ENCODE measurements around the gene ZBTB22. TPM values are rescaled to one million over a fixed set of nuclear protein-coding genes. Genes with fewer than 3 reads are reported as not detected.
A peak's percentile ranks its signal among the peaks of the same experiment; 100 is the strongest.

The ZBTB22 gene
- total RNA-seq, 1 donor from 2014 or later: 5.7 TPM

DNA sequence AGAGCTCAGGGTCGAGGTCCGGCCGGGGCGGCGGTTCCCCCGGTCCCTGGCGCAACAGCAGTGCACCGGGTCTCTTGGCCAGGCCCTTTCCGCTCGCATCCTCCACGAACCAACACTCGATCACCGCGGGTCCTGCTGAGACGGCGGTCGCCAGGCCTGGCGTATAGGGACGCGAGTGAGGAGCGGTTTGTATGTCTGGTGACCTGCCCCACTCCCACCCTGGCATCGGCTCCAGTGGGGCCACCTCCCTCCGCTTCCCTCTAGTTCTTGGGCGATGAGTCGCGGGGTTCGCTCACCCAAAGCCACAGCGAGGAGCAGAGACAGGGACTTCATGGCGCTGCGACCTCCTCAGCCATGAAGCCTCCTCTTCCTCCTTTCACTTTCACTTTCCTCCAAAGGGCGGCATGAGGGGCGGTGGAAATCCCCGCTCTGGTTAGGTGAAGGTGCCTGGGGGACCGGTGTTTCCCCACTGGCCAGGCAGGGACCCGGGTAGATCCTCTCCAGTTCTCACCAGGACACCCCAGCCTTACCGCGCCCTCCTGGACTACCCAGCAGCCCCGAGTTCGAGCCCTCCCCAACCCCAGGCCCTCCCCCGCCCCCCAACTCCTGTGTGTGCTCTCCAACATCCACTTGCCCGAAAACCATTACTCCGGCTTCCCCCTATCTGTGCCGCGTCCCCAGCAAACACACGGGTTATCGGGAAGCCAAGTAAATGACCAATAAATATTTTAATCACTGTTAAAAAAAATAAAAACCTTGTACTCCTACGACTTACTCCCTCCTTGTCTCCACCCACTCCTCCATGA is 3.6 kb downstream of the ZBTB22 start, which contains the start of gene TAPBP:
Gene TAPBP, minus strand, starts transcription at position 370 of the 806 bp plus-strand sequence. Its CDS starts 37 bp downstream, at position 333.
- peak within 1 kb of the TSS; percentile 54 for H3K4me3 ChIP-seq
- TF ChIP-seq, protein P1, sequence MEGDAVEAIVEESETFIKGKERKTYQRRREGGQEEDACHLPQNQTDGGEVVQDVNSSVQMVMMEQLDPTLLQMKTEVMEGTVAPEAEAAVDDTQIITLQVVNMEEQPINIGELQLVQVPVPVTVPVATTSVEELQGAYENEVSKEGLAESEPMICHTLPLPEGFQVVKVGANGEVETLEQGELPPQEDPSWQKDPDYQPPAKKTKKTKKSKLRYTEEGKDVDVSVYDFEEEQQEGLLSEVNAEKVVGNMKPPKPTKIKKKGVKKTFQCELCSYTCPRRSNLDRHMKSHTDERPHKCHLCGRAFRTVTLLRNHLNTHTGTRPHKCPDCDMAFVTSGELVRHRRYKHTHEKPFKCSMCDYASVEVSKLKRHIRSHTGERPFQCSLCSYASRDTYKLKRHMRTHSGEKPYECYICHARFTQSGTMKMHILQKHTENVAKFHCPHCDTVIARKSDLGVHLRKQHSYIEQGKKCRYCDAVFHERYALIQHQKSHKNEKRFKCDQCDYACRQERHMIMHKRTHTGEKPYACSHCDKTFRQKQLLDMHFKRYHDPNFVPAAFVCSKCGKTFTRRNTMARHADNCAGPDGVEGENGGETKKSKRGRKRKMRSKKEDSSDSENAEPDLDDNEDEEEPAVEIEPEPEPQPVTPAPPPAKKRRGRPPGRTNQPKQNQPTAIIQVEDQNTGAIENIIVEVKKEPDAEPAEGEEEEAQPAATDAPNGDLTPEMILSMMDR (IDR thresholded peaks at IDR 0.05): no peak
- TF ChIP-seq EZH2phosphoT487 (IDR thresholded peaks at IDR 0.05): no peak
- no peak for TF ChIP-seq EZH2 (IDR thresholded peaks at IDR 0.05)
- H3K27ac Mint-ChIP-seq: peak within 1 kb of the TSS; percentile 94
- peaks cover 27% of the 10 kb centered on the region for H4K20me1 ChIP-seq (ENCODE audit: low read depth)
- peak within 1 kb of the TSS; percentile 0 for H3K9ac ChIP-seq
- H3K36me3 ChIP-seq: no peaks in the 10 kb centered on the region
- H3K79me2 ChIP-seq (ENCODE audit: low read depth): peaks cover 4% of the 10 kb centered on the region
- peaks cover 10% of the 10 kb centered on the region for H3K36me3 Mint-ChIP-seq
- H3K4me2 ChIP-seq: peak within 1 kb of the TSS; percentile 99
- H2AFZ ChIP-seq (replicated peaks): peak within 1 kb of the TSS; percentile 53
- H3F3A ChIP-seq (ENCODE audit: low read depth): peaks cover 56% of the 10 kb centered on the region
- peak; percentile 50 for DNase-seq (ENCODE audit: low spot score)
- peaks cover 24% of the 10 kb centered on the region for H3K4me1 ChIP-seq
- peaks cover 50% of the 10 kb centered on the region for H3K4me1 Mint-ChIP-seq
- H3K27me3 ChIP-seq: peaks cover 25% of the 10 kb centered on the region
- no peak within 1 kb of the TSS for H3K27ac ChIP-seq
- no peaks in the 10 kb centered on the region for H3K9me3 Mint-ChIP-seq
- peaks cover 16% of the 10 kb centered on the region for H3K27me3 Mint-ChIP-seq (ENCODE audit: insufficient read depth, low read depth)
- no peaks in the 10 kb centered on the region for H3K9me3 ChIP-seq (ENCODE audit: low read depth)
- peak within 1 kb of the TSS; percentile 95 for H3K4me3 Mint-ChIP-seq

GRCh38 chr6:33313105-33313708 is 4.3 kb downstream of the ZBTB22 start:
- Mint-ChIP-seq H3K27ac (peak overlapping the region; percentile 94), H3K9me3 (no peaks in the 10 kb centered on the region), H3K4me3 (peak overlapping the region; percentile 95), H3K36me3 (peaks cover 10% of the 10 kb centered on the region), H3K27me3 (ENCODE audit: insufficient read depth, low read depth) (peaks cover 12% of the 10 kb centered on the region), H3K4me1 (peaks cover 43% of the 10 kb centered on the region)
- Histone ChIP-seq H4K20me1 (ENCODE audit: low read depth) (peaks cover 27% of the 10 kb centered on the region), H2AFZ (replicated peaks) (peak overlapping the region; percentile 53), H3K9ac (peak overlapping the region; percentile 0), H3K79me2 (ENCODE audit: low read depth) (peaks cover 4% of the 10 kb centered on the region), H3K27ac (no peak overlapping the region), H3F3A (ENCODE audit: low read depth) (peaks cover 49% of the 10 kb centered on the region), H3K4me1 (peaks cover 18% of the 10 kb centered on the region), H3K27me3 (peaks cover 25% of the 10 kb centered on the region), H3K4me3 (peak overlapping the region; percentile 54), H3K4me2 (peak overlapping the region; percentile 99), H3K36me3 (no peaks in the 10 kb centered on the region), H3K9me3 (ENCODE audit: low read depth) (no peaks in the 10 kb centered on the region)
- TF ChIP-seq EZH2phosphoT487 (IDR thresholded peaks at IDR 0.05) (no peak), EZH2 (IDR thresholded peaks at IDR 0.05) (peak; percentile 44)
- TF ChIP-seq, protein P1 (IDR thresholded peaks at IDR 0.05): no peak
- DNase-seq (ENCODE audit: low spot score): peak; percentile 72

GRCh38 chr6:33312361-33313104 is 5.0 kb downstream of the ZBTB22 start:
- H3K27ac ChIP-seq: no peak overlapping the region
- Mint-ChIP-seq H3K4me3 (peak overlapping the region; percentile 95), H3K27me3 (ENCODE audit: insufficient read depth, low read depth) (peaks cover 12% of the 10 kb centered on the region), H3K4me1 (peaks cover 38% of the 10 kb centered on the region), H3K9me3 (no peaks in the 10 kb centered on the region), H3K27ac (peak overlapping the region; percentile 39), H3K36me3 (peaks cover 10% of the 10 kb centered on the region)
- H3K27me3 ChIP-seq: peaks cover 25% of the 10 kb centered on the region
- H3K36me3 ChIP-seq: no peaks in the 10 kb centered on the region
- H2AFZ ChIP-seq (replicated peaks): peak overlapping the region; percentile 53
- H3K4me1 ChIP-seq: peaks cover 18% of the 10 kb centered on the region
- no peak for TF ChIP-seq EZH2 (IDR thresholded peaks at IDR 0.05)
- no peak for TF ChIP-seq EZH2phosphoT487 (IDR thresholded peaks at IDR 0.05)
- TF ChIP-seq, protein P1 (IDR thresholded peaks at IDR 0.05): no peak
- H4K20me1 ChIP-seq (ENCODE audit: low read depth): peaks cover 27% of the 10 kb centered on the region
- peaks cover 4% of the 10 kb centered on the region for H3K79me2 ChIP-seq (ENCODE audit: low read depth)
- peak overlapping the region; percentile 54 for H3K4me3 ChIP-seq
- H3F3A ChIP-seq (ENCODE audit: low read depth): peaks cover 42% of the 10 kb centered on the region
- DNase-seq (ENCODE audit: low spot score): peak; percentile 77
- no peaks in the 10 kb centered on the region for H3K9me3 ChIP-seq (ENCODE audit: low read depth)
- peak overlapping the region; percentile 99 for H3K4me2 ChIP-seq
- no peak overlapping the region for H3K9ac ChIP-seq

Data from neural progenitor cell (in vitro differentiated cells).